Muscle of leg (tissue), 11 donors: ENCODE measurements around the gene ADCY7. TPM values are rescaled to one million over a fixed set of nuclear protein-coding genes. Genes with fewer than 3 reads are reported as not detected.

Experiments
- DNase-seq: peaks from one replicate; pipeline ENCODE4 v3.0.0; 2013
- H3K27ac ChIP-seq: one replicate; pipeline ENCODE4 v1.5.1; 2013; ENCODE audit warnings: mild to moderate bottlenecking, low read length, control low read depth
- H3K27me3 ChIP-seq: one replicate; pipeline ENCODE4 v1.6.1; 2013; ENCODE audit warnings: low read length; ENCODE audit not compliant: control insufficient read depth, insufficient read depth
- H3K36me3 ChIP-seq: one replicate; pipeline ENCODE4 v1.6.1; 2013; ENCODE audit warnings: low read length; ENCODE audit not compliant: control insufficient read depth, insufficient read depth
- H3K4me1 ChIP-seq: one replicate; pipeline ENCODE4 v1.6.1; 2013; ENCODE audit warnings: low read length; ENCODE audit not compliant: control insufficient read depth, insufficient read depth
- H3K4me3 ChIP-seq: one replicate; pipeline ENCODE4 v1.5.1; 2013; ENCODE audit warnings: low read length, control low read depth
- H3K9me3 ChIP-seq: replicated peaks from 2 replicates; pipeline ENCODE4 v1.6.1; 2013; ENCODE audit warnings: low read depth, low read length; ENCODE audit not compliant: control insufficient read depth
- WGBS: methylation state at CpG from one replicate; pipeline ENCODE4 v1.1.5; 2013; ENCODE audit warnings: missing lambda C conversion rate; ENCODE audit not compliant: insufficient coverage; 5-methylcytosine and 5-hydroxymethylcytosine counted together
- polyA plus RNA-seq, 8 donors: library from polyadenylated mRNA; unstranded; fragments of 120-200 nt; gene quantifications; one replicate each; pipeline versions ENCODE4 v1.2.1 to v1.2.3, GENCODE V29; 2013; ENCODE audit warnings: inconsistent platforms in 1 of 8, low replicate concordance in 1 of 8; ENCODE audit not compliant: insufficient read length in 8 of 8, insufficient read depth in 1 of 8
- total RNA-seq: library from RNA; stranded (reverse); fragments of 120-200 nt; gene quantifications from one replicate; pipeline ENCODE4 v1.2.4, GENCODE V29; 2013

The ADCY7 gene
- total and polyA plus RNA-seq, 9 donors, result 6.5 to 11.9 (median 7.6) TPM

DNA sequence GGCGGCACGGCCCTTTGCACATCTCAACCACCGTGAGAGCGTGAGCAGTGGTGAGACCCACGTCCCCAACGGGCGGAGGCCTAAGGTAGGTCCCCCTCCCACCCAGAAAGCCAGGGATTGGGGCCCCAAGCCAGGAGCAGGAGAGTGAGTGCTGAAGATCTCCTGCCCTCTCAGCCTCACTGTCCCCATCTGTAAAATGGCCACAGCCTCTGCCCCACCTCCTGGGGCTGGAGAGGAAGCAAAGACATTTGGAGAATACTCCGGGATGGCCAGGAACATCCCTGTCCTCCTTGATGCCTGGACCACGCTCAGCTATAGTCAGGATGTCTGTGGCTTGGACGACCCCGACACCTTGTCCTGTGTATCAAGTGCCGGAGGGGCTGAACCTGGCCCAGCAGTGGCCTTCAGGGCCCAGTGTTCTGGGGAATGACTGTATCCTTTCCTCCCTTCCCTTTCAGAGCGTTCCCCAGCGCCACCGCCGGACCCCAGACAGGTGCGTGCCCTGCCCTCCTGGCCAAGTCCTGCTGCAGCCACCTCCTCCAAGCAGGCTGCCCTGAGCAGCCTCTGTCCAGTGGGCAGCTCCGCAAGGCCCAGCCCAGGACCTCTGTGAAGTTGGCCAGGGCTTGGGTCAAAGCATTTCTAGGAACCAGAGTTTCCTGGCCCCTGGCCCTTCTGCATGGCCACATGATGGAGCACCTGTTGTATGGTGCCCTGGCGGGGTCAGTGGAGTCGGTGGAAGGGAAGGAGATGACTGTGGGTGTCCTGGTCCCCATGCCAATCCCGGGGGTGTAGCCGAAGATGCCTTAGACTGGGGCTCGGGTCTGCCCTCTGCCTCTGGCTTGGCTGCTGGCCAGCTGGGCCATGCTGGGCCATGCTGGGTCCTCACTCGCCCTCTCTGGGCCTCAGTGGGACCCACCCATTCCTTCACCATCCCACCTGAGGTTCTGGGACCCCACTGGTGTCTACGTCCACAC lies 38.4 kb downstream of the ADCY7 start:
- no peak for DNase-seq
- H3K27me3 ChIP-seq, result no peaks in the 10 kb centered on the region
- 93% methylated on average over 18 of the region's 25 CpGs for WGBS
- no peak overlapping the region for H3K27ac ChIP-seq
- H3K36me3 ChIP-seq, result peaks cover 3% of the 10 kb centered on the region
- H3K4me3 ChIP-seq, result no peak overlapping the region
- no peaks in the 10 kb centered on the region for H3K9me3 ChIP-seq
- H3K4me1 ChIP-seq, result peaks cover 2% of the 10 kb centered on the region

DNA sequence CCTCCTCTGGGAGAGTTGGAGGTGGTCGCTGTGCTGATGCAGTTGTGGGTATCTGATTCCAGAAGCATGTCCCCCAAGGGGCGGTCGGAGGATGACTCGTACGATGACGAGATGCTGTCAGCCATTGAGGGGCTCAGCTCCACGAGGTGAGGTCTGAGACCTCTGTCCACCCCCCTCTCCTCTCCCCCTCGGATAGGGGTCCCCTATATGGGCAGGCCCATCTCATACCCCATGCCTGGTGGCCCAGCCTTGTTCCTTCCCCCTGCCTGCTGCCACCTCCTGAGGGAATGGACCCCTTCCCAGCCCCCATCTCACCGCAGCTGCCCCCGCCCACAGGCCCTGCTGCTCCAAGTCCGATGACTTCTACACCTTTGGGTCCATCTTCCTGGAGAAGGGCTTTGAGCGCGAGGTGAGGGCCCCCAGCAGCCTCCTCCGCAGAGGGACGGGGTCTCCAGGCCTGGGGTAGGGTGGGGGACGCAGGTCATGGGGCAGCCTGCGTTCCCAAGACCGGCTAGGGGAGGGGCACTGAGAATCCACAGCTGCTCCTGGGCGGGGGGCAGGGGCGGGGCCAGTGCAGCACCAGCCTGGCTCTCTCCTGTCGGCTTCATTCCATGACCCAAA lies 39.2 kb downstream of the ADCY7 start:
- H3K36me3 ChIP-seq, result peaks cover 3% of the 10 kb centered on the region
- H3K9me3 ChIP-seq, result no peaks in the 10 kb centered on the region
- peaks cover 2% of the 10 kb centered on the region for H3K4me1 ChIP-seq
- no peak overlapping the region for H3K27ac ChIP-seq
- DNase-seq, result no peak
- 53% methylated on average over 11 of the region's 21 CpGs for WGBS
- H3K4me3 ChIP-seq, result no peak overlapping the region
- no peaks in the 10 kb centered on the region for H3K27me3 ChIP-seq

DNA sequence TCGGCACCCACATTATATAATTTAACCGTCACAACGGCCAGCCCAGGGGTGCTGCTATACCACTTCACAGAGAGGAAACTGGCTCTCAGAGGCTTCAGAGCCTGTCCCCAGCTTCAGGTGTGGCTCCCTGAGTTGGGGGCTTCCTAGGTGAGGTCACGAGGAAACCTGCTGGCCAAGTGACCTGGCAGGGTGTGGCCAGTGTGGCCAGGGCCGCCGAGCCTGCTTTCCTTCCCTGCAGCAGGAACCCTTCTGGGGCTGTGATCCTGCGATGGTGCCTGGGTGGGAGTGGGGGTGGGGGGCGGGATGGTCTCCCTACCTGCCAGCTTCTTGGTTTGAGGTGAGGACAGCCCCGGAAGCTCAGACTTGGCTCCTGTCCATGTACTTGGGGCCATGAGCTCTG lies 39.9 kb downstream of the ADCY7 start:
- 66% methylated on average over 7 of the region's 9 CpGs for WGBS
- Histone ChIP-seq H3K4me1 (peaks cover 2% of the 10 kb centered on the region), H3K27ac (no peak overlapping the region), H3K36me3 (peaks cover 3% of the 10 kb centered on the region), H3K27me3 (no peaks in the 10 kb centered on the region), H3K9me3 (no peaks in the 10 kb centered on the region), H3K4me3 (no peak overlapping the region)
- DNase-seq, result no peak

DNA sequence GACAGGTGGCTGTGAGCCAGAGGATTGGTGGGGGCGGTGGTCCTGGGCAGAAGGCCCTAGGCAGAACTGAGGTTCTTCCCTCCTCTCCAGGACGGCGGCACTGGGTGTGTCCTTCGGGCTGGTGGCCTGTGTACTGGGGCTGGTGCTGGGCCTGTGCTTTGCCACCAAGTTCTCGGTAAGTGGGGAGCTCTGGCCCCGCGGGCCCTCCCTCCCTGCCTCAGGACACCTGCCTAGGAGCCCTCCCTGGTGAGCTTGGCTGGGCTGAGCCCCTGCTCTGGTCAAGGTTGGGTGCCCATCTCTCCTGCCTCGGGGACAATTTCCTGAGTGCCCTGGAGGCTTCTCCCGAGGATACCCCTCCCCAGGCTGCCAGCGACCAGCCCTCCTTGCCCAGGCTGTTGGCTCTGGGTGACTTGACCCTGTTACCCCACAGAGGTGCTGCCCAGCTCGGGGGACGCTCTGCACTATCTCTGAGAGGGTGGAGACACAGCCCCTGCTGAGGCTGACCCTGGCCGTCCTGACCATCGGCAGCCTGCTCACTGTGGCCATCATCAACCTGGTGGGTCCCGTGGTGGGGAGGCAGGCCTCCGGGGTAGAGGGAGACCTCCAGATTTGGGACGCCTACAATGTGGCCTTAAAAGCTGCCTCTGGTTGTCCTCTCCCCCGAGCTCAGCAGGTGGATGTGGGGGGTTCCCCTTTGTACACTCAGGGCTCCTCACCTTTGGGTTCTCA lies 42.0 kb downstream of the ADCY7 start:
- Histone ChIP-seq H3K36me3 (peaks cover 15% of the 10 kb centered on the region), H3K27ac (no peak overlapping the region), H3K4me3 (no peak overlapping the region), H3K4me1 (peaks cover 2% of the 10 kb centered on the region), H3K27me3 (no peaks in the 10 kb centered on the region), H3K9me3 (no peaks in the 10 kb centered on the region)
- no peak for DNase-seq
- 90% methylated on average over 16 of the region's 18 CpGs for WGBS

DNA sequence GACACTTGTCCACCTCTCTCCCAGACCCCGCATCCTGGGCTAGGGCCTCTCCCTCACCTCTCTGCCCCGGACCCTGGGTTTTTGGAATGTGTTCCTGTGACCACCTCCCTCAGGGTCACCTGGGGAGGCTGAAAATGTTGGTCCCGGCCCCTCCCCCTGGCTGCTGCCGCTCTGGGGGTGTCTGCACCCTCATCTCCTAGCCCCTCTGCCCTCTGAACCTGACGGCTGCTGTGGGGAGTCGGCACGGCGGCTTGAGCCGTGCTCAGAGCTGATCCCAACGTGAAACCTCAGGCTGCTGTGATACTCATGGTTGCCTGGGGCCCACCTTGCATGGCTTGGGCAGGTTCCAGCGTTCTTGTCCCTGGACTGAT lies 42.8 kb downstream of the ADCY7 start:
- H3K4me1 ChIP-seq, result peaks cover 2% of the 10 kb centered on the region
- H3K4me3 ChIP-seq, result no peak overlapping the region
- no peaks in the 10 kb centered on the region for H3K27me3 ChIP-seq
- 65% methylated on average over 10 of the region's 11 CpGs for WGBS
- H3K9me3 ChIP-seq, result no peaks in the 10 kb centered on the region
- DNase-seq, result no peak
- H3K27ac ChIP-seq, result no peak overlapping the region
- H3K36me3 ChIP-seq, result peaks cover 18% of the 10 kb centered on the region

DNA sequence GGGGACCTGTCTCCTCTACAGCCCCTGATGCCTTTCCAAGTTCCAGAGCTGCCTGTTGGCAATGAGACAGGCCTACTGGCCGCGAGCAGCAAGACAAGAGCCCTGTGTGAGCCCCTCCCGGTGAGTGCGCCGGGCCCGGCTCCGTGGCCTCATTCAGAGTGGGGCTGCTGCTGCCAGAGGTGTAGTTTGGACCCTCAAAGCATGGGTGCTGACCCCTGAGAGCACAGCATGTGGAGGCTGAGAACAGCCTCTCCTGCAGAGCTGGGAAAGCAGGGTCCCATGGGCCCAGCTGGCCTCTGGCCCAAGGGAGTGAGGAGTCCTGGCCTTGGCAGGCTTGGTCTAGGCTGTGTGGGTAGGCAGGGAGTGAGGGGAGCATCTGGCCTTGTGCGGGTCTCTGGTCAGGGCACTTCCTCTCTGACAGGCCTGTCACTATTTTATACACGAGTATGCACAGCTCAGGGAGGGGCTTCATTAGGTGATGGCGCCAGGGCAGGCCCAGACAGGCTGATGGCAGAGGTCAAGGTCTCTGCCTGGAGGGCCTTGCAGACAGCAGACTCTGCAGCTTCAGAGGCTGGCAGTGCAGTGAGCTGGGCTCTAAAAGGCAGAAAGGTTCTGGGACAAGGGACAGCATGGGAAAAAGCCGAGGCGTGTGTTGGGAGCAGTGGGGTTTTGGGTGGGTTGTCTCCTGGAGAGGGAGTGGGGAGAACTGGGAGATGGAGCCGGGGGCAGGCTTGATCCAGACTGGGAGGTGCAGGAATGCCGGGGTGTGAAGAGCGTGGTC lies 43.4 kb downstream of the ADCY7 start:
- 50% methylated on average over 13 of the region's 15 CpGs for WGBS
- Histone ChIP-seq H3K36me3 (peaks cover 21% of the 10 kb centered on the region), H3K4me3 (no peak overlapping the region), H3K9me3 (no peaks in the 10 kb centered on the region), H3K27ac (no peak overlapping the region), H3K4me1 (peaks cover 2% of the 10 kb centered on the region), H3K27me3 (no peaks in the 10 kb centered on the region)
- no peak for DNase-seq

DNA sequence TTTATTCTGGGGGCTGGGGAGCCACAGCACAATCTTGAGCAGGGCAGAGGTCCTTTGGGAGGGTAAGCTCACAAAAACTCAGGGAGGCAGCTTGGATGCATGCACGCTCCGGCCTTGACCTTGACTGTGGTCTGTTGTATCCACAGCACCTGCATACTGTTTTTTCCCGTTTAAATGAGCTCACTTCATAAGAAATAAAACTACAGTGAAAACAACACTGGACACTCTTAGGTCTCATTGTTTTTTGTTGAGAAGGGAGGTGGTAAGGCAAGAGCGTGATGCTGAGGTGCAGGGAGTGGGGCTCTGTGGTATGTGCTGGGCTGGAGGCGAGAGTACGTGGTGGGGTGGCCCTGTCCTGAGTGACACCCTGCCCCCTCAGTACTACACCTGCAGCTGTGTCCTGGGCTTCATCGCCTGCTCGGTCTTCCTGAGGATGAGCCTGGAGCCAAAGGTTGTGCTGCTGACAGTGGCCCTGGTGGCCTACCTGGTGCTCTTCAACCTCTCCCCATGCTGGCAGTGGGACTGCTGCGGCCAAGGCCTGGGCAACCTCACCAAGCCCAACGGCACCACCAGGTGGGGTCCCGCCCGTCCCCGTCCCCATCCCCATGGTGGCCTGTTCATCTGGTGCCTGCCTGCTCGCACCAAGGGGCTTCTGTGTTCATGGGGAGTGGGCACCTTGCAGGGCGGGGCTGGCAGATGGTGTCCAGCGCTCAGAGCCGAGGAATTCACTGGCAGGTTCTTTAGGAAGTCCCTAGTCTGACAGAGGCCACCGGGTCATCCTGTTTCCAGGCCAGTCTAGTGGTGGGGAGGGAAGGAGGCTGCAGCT lies 44.2 kb downstream of the ADCY7 start:
- 64% methylated on average over 11 of the region's 18 CpGs for WGBS
- peaks cover 29% of the 10 kb centered on the region for H3K36me3 ChIP-seq
- peaks cover 2% of the 10 kb centered on the region for H3K4me1 ChIP-seq
- H3K4me3 ChIP-seq, result no peak overlapping the region
- DNase-seq, result no peak
- H3K27ac ChIP-seq, result no peak overlapping the region
- H3K27me3 ChIP-seq, result no peaks in the 10 kb centered on the region
- no peaks in the 10 kb centered on the region for H3K9me3 ChIP-seq

DNA sequence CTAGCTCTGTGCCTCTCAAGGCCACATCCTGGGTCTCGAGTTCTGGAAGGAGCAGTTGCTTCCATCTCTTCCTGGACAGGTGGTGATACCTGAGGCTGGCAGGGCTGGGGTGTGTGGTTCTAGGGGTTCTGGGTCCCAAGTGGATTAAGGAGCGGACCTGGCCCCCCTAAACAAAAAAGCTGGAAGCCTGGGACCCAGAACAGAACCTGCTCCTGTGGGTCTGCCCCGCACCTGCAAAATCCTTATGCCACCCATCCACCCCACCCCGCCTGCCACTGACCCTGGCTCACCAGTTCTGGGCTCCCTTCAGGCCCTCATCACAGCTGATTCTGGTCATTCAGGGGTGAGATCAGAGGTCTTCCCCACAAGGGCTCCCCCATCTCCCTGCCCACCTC lies 44.8 kb downstream of the ADCY7 start:
- no peak overlapping the region for H3K27ac ChIP-seq
- no peaks in the 10 kb centered on the region for H3K9me3 ChIP-seq
- H3K4me3 ChIP-seq, result no peak overlapping the region
- H3K4me1 ChIP-seq, result no peaks in the 10 kb centered on the region
- H3K27me3 ChIP-seq, result no peaks in the 10 kb centered on the region
- WGBS, result 83% methylated on average over 3 of the region's 4 CpGs
- peaks cover 35% of the 10 kb centered on the region for H3K36me3 ChIP-seq
- no peak for DNase-seq

DNA sequence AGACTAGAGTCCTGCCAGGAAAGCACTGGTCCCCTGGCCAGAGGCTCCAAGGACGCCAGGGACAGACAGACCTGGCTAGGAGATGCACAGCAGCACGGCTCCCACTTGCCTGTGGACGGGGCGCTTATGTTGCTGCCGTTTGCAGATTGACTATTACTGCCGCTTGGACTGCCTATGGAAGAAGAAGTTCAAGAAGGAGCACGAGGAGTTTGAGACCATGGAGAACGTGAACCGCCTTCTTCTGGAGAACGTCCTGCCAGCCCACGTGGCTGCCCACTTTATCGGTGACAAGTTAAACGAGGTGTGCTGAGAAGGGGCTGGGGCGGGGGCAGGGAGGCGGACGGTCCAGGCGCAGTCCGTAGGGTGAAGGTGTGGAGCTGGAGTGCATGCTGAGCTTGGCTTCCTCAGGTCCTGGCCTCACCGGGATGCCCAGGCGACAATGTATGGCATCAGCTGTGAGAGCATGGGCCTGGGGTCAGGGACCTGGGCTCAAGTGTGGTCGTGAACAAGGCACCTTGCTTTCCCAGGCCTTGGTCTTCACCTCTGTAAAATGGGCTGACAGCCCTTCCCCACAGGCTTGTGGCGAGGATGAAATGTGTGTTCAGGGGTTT lies 45.6 kb downstream of the ADCY7 start:
- 81% methylated on average over 20 of the region's 22 CpGs for WGBS
- Histone ChIP-seq H3K4me1 (no peaks in the 10 kb centered on the region), H3K36me3 (peaks cover 44% of the 10 kb centered on the region), H3K27ac (no peak overlapping the region), H3K4me3 (no peak overlapping the region), H3K27me3 (no peaks in the 10 kb centered on the region), H3K9me3 (no peaks in the 10 kb centered on the region)
- no peak for DNase-seq
